Cardiac septum (tissue), 1 donor: ENCODE measurements around the gene CNTN1. TPM values are rescaled to one million over a fixed set of nuclear protein-coding genes. Genes with fewer than 3 reads are reported as not detected.

ENCODE experiments used
- DNase-seq: peaks from one replicate; pipeline ENCODE4 v3.0.0-alpha.2; 2020; ENCODE audit warnings: low spot score
- intact Hi-C: fragments of 100-400 bp; cut with DNase I; formaldehyde crosslinking; loops from one replicate; pipeline ENCODE4 v1.14.0; 2022
- total RNA-seq: library from RNA; stranded (reverse); fragmentation: NEBNext Ultra II Directional; extraction: Animal tissue kit (Norgen Biotek cat#: 25700); gene quantifications from one replicate; pipeline ENCODE4 v1.2.1, GENCODE V29; 2021
- donor health status: DM: no; HTN: no; CAD: no.

The CNTN1 gene
- total RNA-seq, 1 donor from 2014 or later = 0.27 TPM

GRCh38 chr12:40828593-40828990 is 136.4 kb downstream of the CNTN1 start:
- intact Hi-C loops = no loop called here
- no peak for DNase-seq

- intact Hi-C loops = no loop called here
- DNase-seq = no peak
Observed at GRCh38 chr12:40829738-40830144, 137.5 kb downstream of the CNTN1 start.

- intact Hi-C loops = no loop called here
Observed at GRCh38 chr12:40831916-40832315, 139.7 kb downstream of the CNTN1 start.

GRCh38 chr12:40832668-40833067 is 140.4 kb downstream of the CNTN1 start:
- intact Hi-C loops = no loop called here

More at GRCh38 chr12:40831916-40832315, 139.7 kb downstream of the CNTN1 start:
- DNase-seq = no peak

GRCh38 chr12:40833818-40834217 is 141.6 kb downstream of the CNTN1 start:
- no peak for DNase-seq
- intact Hi-C loops = no loop called here

More at GRCh38 chr12:40832668-40833067, 140.4 kb downstream of the CNTN1 start:
- DNase-seq = no peak

- no peak for DNase-seq
- intact Hi-C loops = no loop called here
Observed at GRCh38 chr12:40834321-40834720, 142.1 kb downstream of the CNTN1 start.

GRCh38 chr12:40837891-40838429 is 145.7 kb downstream of the CNTN1 start:
- DNase-seq = no peak
- intact Hi-C loops = no loop called here

GRCh38 chr12:40843495-40843894 is 151.3 kb downstream of the CNTN1 start:
- DNase-seq = no peak
- intact Hi-C loops = no loop called here

- no peak for DNase-seq
- intact Hi-C loops = no loop called here
Observed at GRCh38 chr12:40853221-40853620, 161.0 kb downstream of the CNTN1 start.

GRCh38 chr12:40854604-40855003 is 162.4 kb downstream of the CNTN1 start:
- intact Hi-C loops = no loop called here
- DNase-seq = no peak

- DNase-seq = no peak
- intact Hi-C loops = no loop called here
Observed at GRCh38 chr12:40864891-40865290, 172.7 kb downstream of the CNTN1 start.

- intact Hi-C loops = no loop called here
- DNase-seq = no peak
Observed at GRCh38 chr12:40870981-40871380, 178.7 kb downstream of the CNTN1 start.

- intact Hi-C loops = no loop called here
- no peak for DNase-seq
Observed at GRCh38 chr12:40874868-40875267, 182.6 kb downstream of the CNTN1 start.

- no peak for DNase-seq
- intact Hi-C loops = no loop called here
Observed at GRCh38 chr12:40889329-40889728, 197.1 kb downstream of the CNTN1 start.

GRCh38 chr12:40892528-40892927 is 200.3 kb downstream of the CNTN1 start:
- no peak for DNase-seq
- intact Hi-C loops = no loop called here

GRCh38 chr12:40898505-40898904 is 206.3 kb downstream of the CNTN1 start:
- intact Hi-C loops = no loop called here
- no peak for DNase-seq

GRCh38 chr12:40903040-40903439 is 210.8 kb downstream of the CNTN1 start:
- DNase-seq = no peak
- intact Hi-C loops = no loop called here

GRCh38 chr12:40907115-40907527 is 214.9 kb downstream of the CNTN1 start:
- no peak for DNase-seq
- intact Hi-C loops = no loop called here

GRCh38 chr12:40911676-40912075 is 219.4 kb downstream of the CNTN1 start:
- intact Hi-C loops = no loop called here
- DNase-seq = no peak

GRCh38 chr12:40915172-40915571 is 222.9 kb downstream of the CNTN1 start:
- intact Hi-C loops = no loop called here
- no peak for DNase-seq

GRCh38 chr12:40917561-40917960 is 225.3 kb downstream of the CNTN1 start:
- DNase-seq = no peak
- intact Hi-C loops = no loop called here

- intact Hi-C loops = loop anchor here (5.0 kb wide), 1 partner anchor 299 kb away; no protein-coding TSS in a partner anchor
- DNase-seq = no peak
Observed at GRCh38 chr12:40921563-40922163, 229.4 kb downstream of the CNTN1 start.
